Mucosa of rectum (tissue), 2 donors: ENCODE results near the gene PROSER3.
"Not testable (repeated sequence)": the region's sequence is repeated elsewhere in the genome, so short reads cannot be mapped to it uniquely, and the experiment has no call there.

Experiments used
- H3K27ac ChIP-seq, 2 donors: one replicate each; pipeline ENCODE4 v1.7.0; 2013; ENCODE audit warnings: inconsistent platforms in 2 of 2, low read depth in 2 of 2, low read length in 2 of 2
- H3K27me3 ChIP-seq, 2 donors: one replicate each; pipeline ENCODE4 v1.7.0; 2013; ENCODE audit warnings: low read length in 2 of 2; ENCODE audit not compliant: control insufficient read depth in 2 of 2, insufficient read depth in 2 of 2
- H3K36me3 ChIP-seq, 2 donors: one replicate each; pipeline ENCODE4 v1.7.0; 2013; ENCODE audit warnings: low read length in 2 of 2; ENCODE audit not compliant: control insufficient read depth in 2 of 2, insufficient read depth in 2 of 2
- H3K4me1 ChIP-seq, 2 donors: one replicate each; pipeline ENCODE4 v1.7.0; 2013; ENCODE audit warnings: low read length in 2 of 2, mild to moderate bottlenecking in 1 of 2; ENCODE audit not compliant: control insufficient read depth in 2 of 2, insufficient read depth in 2 of 2
- H3K4me3 ChIP-seq, 2 donors: one replicate each; pipeline ENCODE4 v1.7.0; 2013; ENCODE audit warnings: low read length in 2 of 2
- H3K9ac ChIP-seq, 2 donors: one replicate each; pipeline ENCODE4 v1.7.0; 2013; ENCODE audit warnings: low read length in 2 of 2, low read depth in 1 of 2, mild to moderate bottlenecking in 1 of 2
- H3K9me3 ChIP-seq, 2 donors: one replicate each; pipeline ENCODE4 v1.7.0; 2013; ENCODE audit warnings: low read length in 2 of 2; ENCODE audit not compliant: control insufficient read depth in 2 of 2
- donor health status: healthy.
- donor health status: Normal muscosa, but diverticular disease.

The PROSER3 gene

GRCh38 chr19:35722897-35723296 lies 35.1 kb upstream of the PROSER3 start:
- Histone ChIP-seq H3K4me3 (no peak overlapping the region), H3K27ac (no peak overlapping the region), H3K4me1 (peaks cover 9 to 10% of the 10 kb centered on the region in 2 donors), H3K9ac (no peak overlapping the region), H3K9me3 (no peaks in the 10 kb centered on the region), H3K27me3 (no peaks in the 10 kb centered on the region), H3K36me3 (peaks cover 60 to 62% of the 10 kb centered on the region in 2 donors)

GRCh38 chr19:35723671-35724070 lies 34.3 kb upstream of the PROSER3 start:
- H3K27me3 ChIP-seq = no peaks in the 10 kb centered on the region
- H3K9me3 ChIP-seq = no peaks in the 10 kb centered on the region
- peaks cover 67 to 70% of the 10 kb centered on the region in 2 donors for H3K36me3 ChIP-seq
- peaks cover 8 to 9% of the 10 kb centered on the region in 2 donors for H3K4me1 ChIP-seq
- H3K9ac ChIP-seq = no peak overlapping the region
- H3K4me3 ChIP-seq = no peak overlapping the region
- no peak overlapping the region for H3K27ac ChIP-seq

GRCh38 chr19:35724132-35724531 lies 33.8 kb upstream of the PROSER3 start:
- H3K4me1 ChIP-seq = not testable (repeated sequence)
- peaks cover 71 to 74% of the 10 kb centered on the region in 2 donors for H3K36me3 ChIP-seq

GRCh38 chr19:35724560-35724959 lies 33.4 kb upstream of the PROSER3 start:
- no peak overlapping the region for H3K4me3 ChIP-seq
- no peaks in the 10 kb centered on the region for H3K9me3 ChIP-seq
- no peak overlapping the region for H3K27ac ChIP-seq
- H3K4me1 ChIP-seq = no peaks in the 10 kb centered on the region
- H3K27me3 ChIP-seq = no peaks in the 10 kb centered on the region
- peaks cover 76 to 78% of the 10 kb centered on the region in 2 donors for H3K36me3 ChIP-seq
- no peak overlapping the region for H3K9ac ChIP-seq

More at GRCh38 chr19:35724132-35724531, 33.8 kb upstream of the PROSER3 start:
- not testable (repeated sequence) for H3K27me3 ChIP-seq, H3K4me3 ChIP-seq, H3K27ac ChIP-seq, H3K9me3 ChIP-seq, H3K9ac ChIP-seq

- Histone ChIP-seq H3K4me1 (no peaks in the 10 kb centered on the region), H3K27ac (no peak overlapping the region), H3K36me3 (peaks cover 84% of the 10 kb centered on the region in 2 donors)
Observed at GRCh38 chr19:35725216-35725861, 32.6 kb upstream of the PROSER3 start.

GRCh38 chr19:35727053-35727955 lies 30.7 kb upstream of the PROSER3 start:
- H3K9me3 ChIP-seq = no peaks in the 10 kb centered on the region
- no peaks in the 10 kb centered on the region for H3K4me1 ChIP-seq
- H3K36me3 ChIP-seq = peaks cover 93 to 95% of the 10 kb centered on the region in 2 donors
- H3K27me3 ChIP-seq = no peaks in the 10 kb centered on the region
- H3K4me3 ChIP-seq = no peak overlapping the region
- H3K9ac ChIP-seq = no peak overlapping the region
- no peak overlapping the region for H3K27ac ChIP-seq

More at GRCh38 chr19:35725216-35725861, 32.6 kb upstream of the PROSER3 start:
- no peak overlapping the region for H3K4me3 ChIP-seq
- H3K9ac ChIP-seq = no peak overlapping the region
- H3K27me3 ChIP-seq = no peaks in the 10 kb centered on the region
- no peaks in the 10 kb centered on the region for H3K9me3 ChIP-seq

- Histone ChIP-seq H3K36me3 (peaks cover 87 to 89% of the 10 kb centered on the region in 2 donors), H3K27me3 (no peaks in the 10 kb centered on the region), H3K9ac (no peak overlapping the region), H3K9me3 (no peaks in the 10 kb centered on the region), H3K27ac (no peak overlapping the region), H3K4me1 (no peaks in the 10 kb centered on the region), H3K4me3 (no peak overlapping the region)
Observed at GRCh38 chr19:35727956-35728706, 29.8 kb upstream of the PROSER3 start.

GRCh38 chr19:35729021-35729420 lies 29.0 kb upstream of the PROSER3 start:
- no peaks in the 10 kb centered on the region for H3K4me1 ChIP-seq
- H3K4me3 ChIP-seq = no peak overlapping the region
- H3K27ac ChIP-seq = no peak overlapping the region
- H3K36me3 ChIP-seq = peaks cover 83% of the 10 kb centered on the region in 2 donors
- H3K9ac ChIP-seq = no peak overlapping the region
- H3K9me3 ChIP-seq = no peaks in the 10 kb centered on the region
- H3K27me3 ChIP-seq = no peaks in the 10 kb centered on the region

- H3K36me3 ChIP-seq = peaks cover 81 to 82% of the 10 kb centered on the region in 2 donors
- no peak overlapping the region for H3K4me3 ChIP-seq
- no peak overlapping the region for H3K27ac ChIP-seq
- no peaks in the 10 kb centered on the region for H3K27me3 ChIP-seq
- H3K9ac ChIP-seq = no peak overlapping the region
- no peaks in the 10 kb centered on the region for H3K4me1 ChIP-seq
- no peaks in the 10 kb centered on the region for H3K9me3 ChIP-seq
Observed at GRCh38 chr19:35729763-35730162, 28.2 kb upstream of the PROSER3 start.

- H3K9ac ChIP-seq = no peak overlapping the region
- H3K27ac ChIP-seq = no peak overlapping the region
Observed at GRCh38 chr19:35730326-35730725, 27.6 kb upstream of the PROSER3 start.

More at GRCh38 chr19:35730326-35730725, 27.6 kb upstream of the PROSER3 start:
- H3K4me3 ChIP-seq = no peak overlapping the region
- H3K36me3 ChIP-seq = peaks cover 79 to 81% of the 10 kb centered on the region in 2 donors
- H3K9me3 ChIP-seq = no peaks in the 10 kb centered on the region
- H3K27me3 ChIP-seq = no peaks in the 10 kb centered on the region
- H3K4me1 ChIP-seq = no peaks in the 10 kb centered on the region
